HG03520 (cell line): Measurements from ENCODE around the gene AMN1.
A peak's percentile ranks its signal among the peaks of the same experiment; 100 is the strongest.
"Not testable (repeated sequence)": the region's sequence is repeated elsewhere in the genome, so short reads cannot be mapped to it uniquely, and the experiment has no call there.

Experiments used
- ATAC-seq: cut with Tn5 transposase; IDR thresholded peaks from one replicate; pipeline ENCODE4 v1.9.1; 2021; ENCODE audit warnings: mild to moderate bottlenecking, moderate library complexity; ENCODE audit not compliant: unreplicated experiment

Gene AMN1

GRCh38 chr12:31687101-31687527 lies 41.7 kb downstream of the AMN1 start:
- ATAC-seq = no peak

GRCh38 chr12:31685801-31686200 lies 43.0 kb downstream of the AMN1 start:
- no peak for ATAC-seq

DNA sequence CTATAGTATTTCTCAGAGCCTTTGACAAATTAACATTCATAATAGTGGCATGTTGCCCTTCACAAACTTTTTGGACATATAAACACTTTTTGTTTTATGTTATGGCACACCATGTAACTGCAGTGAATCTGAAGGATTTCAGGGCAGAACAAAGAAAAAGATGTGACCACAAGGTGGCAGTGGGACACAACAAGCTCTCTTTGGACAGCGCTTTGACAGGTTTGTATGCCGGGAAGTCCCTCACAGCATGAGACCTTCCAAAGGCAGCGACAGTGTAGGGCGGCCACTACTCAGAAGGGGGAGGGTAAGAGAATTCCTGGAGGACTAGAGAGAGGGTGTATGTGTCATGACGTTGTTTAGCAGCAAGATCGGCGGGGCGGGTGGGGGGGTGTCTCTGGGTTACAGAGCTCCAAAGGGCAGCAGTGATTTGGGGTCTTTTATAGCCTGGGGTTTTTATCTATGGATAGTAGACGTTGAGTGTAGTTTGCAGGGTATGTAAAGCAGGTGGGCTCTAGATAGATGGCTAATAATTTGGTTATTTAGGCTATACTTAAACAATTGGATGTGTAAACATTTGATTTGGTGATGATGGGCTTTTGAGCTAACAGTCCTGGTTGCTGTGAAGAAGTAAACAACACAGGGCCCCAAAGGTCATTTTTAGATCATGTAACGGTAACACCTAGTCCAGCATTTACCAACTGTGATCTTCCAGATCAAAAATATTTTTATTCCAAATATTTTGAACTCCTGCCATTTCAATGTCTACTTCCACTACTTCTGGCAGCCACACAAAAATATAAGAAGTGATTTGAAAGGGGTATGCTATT lies 46.5 kb downstream of the AMN1 start:
- ATAC-seq = no peak

- no peak for ATAC-seq
Observed at GRCh38 chr12:31672521-31672920, 56.3 kb downstream of the AMN1 start.

DNA sequence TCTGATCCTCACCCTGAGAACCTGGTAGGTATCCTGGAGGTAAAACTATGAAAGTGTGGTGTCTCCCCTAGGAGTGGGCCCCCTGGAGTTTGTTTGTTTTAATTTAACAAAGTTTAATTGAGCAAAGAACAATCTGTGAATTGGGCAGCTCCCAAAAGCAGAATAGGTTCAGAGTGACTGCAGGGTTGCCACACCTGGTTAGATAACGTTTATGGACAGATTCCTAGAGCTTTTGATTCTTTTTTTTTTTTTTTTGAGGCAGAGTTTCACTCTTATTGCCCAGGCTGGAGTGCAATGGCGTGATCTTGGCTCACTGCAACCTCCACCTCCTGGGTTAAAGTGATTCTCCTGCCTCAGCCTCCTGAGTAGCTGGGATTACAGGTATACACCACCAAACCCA lies 59.2 kb downstream of the AMN1 start:
- not testable (repeated sequence) for ATAC-seq

DNA sequence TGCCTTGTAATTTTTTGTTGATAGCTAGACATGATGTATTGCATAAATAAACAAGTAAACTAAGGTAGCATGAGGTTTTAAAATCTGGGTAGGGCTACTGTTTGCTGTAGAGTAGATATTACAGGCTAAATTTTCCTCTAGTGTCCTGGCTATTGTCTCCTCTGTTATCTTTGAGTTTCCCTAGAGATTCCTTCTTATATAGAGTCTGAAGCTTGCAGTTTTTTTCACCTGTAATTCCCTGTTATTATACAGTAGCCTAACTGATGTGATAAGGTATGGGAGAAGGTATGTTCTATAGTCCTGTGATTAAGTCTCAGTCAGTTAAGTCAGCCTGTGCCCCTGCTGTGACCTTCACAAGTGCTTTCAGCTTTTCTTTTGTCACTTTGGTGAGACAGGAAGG lies 59.8 kb downstream of the AMN1 start:
- ATAC-seq = no peak

DNA sequence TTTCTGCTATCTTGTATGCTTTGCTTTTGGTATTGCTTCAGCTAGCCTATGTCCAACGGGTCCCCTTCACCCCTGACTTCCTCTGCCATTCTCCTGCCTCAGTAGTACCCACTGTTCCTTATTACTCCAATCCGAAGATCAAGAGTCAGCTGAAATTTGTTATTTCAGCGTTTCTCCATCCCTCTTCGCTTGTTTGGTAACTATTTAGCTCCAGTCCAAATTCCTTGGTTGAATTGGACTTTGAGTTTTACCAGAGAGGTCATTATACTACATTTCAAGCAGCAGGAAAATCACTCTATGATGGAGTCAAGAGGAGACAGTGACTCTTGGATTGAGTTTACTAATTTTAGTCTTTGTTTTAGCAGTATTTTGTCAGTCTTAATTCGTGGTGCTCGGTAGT lies 64.8 kb downstream of the AMN1 start:
- ATAC-seq = no peak

DNA sequence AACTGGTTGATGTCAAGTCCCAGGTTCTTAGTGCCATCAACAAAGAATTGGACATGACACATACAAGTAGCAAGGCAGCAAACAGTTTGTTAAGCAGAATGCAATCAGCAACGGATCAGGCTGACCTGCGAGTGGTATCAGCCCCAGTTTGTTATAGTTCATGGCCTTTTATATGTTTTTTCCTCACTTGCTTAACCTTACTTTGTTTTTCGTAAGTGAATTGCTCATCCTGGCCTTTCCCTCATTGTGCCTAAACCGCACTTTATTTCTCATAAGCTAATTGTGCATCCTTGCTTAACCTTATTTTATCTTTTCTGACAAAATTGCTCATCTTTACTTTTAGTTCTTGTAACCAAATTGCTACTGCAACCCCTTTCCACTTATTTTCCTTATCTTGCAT lies 65.2 kb downstream of the AMN1 start:
- ATAC-seq = no peak

DNA sequence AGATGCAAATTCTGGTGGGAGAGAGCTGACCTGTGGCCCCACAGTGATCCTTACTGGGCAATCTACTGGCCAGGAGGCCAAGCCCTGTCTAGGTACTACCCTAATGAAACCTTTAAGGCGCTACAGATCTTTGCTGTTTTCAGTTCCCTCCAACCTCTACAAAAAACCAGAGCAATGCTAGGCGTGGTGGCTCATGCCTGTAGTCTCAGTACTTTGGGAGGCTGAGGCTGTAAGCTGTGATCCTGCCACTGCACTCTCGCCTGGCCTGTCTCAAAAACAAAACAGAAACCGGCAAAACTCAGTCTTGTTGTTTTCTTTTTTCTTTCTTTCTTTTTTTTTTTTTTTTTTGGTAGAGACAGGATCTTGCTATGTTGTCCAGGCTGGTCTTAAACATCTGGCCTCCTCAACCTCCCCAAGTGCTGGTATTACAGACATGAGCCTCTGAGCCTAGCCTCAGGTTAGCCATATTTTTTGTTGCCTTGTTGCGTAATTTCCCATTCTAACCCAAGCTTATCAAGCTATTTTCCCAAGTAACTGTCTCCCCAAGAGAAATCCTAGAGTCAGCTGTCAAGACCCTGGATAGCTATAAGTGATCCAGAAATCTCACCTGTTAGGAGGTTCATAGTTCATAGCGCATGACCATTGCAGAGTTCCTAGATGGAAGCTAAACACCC lies 66.5 kb downstream of the AMN1 start:
- ATAC-seq = no peak

- ATAC-seq = peak; percentile 99
Observed at GRCh38 chr12:31659087-31659942, 69.5 kb downstream of the AMN1 start, which contains the start of gene ETFBKMT. TSS of gene ETFBKMT (plus strand) at chr12:31659688. CDS start at chr12:31661954, 2,266 bp downstream.

DNA sequence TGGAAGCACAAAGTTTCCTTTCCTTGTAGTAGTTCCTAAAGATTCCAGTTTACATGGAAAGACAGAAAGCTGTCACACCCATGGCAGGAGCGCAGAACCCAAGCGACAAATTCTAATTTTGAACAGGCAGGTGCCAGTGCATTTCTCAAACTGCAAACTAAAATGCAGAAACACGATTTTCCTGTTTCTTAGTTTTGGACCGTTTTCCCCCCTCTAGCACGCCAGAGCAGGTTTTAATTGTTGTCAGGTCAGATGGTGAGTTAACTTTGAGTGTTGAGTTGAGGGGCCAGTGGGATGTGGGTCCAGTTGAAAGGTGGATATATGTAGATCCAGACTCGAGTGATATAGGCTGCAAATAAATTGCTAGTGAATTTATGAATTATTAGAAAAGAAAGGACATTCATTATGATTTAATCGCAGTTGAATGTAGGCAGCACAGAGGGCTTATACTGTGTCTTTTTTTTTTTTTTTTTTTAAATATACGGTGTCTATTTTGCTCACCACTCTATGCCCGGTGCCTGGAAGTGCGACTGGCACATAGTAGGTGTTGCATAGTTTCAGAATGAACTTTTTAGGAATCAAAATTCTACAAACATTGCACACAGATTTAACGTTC lies 70.2 kb downstream of the AMN1 start:
- peak; percentile 1 for ATAC-seq

DNA sequence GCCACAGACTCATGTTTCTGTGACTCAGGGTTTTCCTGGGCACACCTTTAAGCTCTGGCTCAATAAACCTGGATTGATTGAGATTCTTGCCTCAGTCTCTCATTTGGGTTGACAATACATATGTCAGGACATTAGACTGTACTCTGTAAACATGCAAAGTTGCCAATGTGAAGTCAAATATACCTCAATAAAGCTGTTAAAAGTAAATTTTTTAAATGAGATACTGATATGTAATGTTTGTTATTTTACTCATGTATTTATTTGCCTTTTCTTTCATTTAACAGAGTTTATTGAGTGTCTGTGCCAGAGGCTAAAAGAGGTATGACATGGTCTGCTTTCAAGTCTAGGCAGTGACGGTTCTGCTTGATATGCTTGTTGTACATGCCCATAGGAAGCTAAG lies 73.0 kb downstream of the AMN1 start:
- ATAC-seq = no peak

- no peak for ATAC-seq
Observed at GRCh38 chr12:31655208-31655607, 73.6 kb downstream of the AMN1 start.

GRCh38 chr12:31651893-31652521 lies 76.8 kb downstream of the AMN1 start:
- ATAC-seq = no peak

- no peak for ATAC-seq
Observed at GRCh38 chr12:31650918-31651317, 77.9 kb downstream of the AMN1 start.

GRCh38 chr12:31647086-31647491 lies 81.7 kb downstream of the AMN1 start:
- ATAC-seq = no peak

DNA sequence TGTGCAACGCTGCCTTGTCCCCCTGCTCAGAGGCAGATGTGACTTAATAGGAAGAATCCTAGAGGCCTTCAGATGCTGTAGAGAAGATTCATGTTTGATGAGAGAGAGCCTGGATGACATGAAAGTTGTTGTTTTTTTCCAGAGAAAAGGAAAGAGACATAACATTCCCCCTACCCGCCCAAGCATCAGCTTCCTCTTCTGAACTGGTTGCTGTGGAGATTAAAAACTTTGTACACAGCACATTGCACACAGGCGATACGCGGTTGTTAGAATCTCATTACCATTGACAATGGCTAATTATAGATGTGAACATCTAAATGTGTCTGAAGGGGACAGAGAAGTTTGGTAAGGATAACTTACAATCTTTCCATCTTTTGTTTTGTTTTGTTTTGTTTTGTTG lies 82.9 kb downstream of the AMN1 start:
- ATAC-seq = no peak

DNA sequence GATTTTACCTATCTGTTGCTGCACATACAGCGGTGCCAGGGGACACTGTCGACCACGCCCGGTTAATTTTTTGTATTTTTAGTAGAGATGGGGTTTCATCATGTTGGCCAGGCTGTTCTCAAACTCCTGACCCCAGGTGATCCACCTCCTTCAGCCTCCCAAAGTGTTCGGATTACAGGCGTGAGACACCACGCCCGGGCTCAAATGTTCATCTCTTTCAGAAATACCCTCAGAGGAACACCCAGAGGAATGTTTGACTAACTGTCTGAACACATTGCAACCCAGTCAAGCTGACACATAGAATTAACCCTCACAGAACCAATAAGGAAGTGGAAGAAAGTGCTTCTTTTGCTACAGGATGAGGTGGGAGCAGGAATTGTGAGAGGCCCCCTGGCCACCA lies 84.3 kb downstream of the AMN1 start:
- ATAC-seq = no peak

GRCh38 chr12:31641509-31642090 lies 87.2 kb downstream of the AMN1 start:
- no peak for ATAC-seq

- ATAC-seq = no peak
Observed at GRCh38 chr12:31634620-31635019, 94.2 kb downstream of the AMN1 start.
